NK-92 (cell line): ENCODE data around the gene UTS2B.
"Not testable (repeated sequence)": the region's sequence is repeated elsewhere in the genome, so short reads cannot be mapped to it uniquely, and the experiment has no call there.

Source experiments
- DNase-seq: peaks from one replicate; lab custom pipeline; 2025; ENCODE audit not compliant: unreplicated experiment; lab: John Stamatoyannopoulos, UW

Gene UTS2B

DNA sequence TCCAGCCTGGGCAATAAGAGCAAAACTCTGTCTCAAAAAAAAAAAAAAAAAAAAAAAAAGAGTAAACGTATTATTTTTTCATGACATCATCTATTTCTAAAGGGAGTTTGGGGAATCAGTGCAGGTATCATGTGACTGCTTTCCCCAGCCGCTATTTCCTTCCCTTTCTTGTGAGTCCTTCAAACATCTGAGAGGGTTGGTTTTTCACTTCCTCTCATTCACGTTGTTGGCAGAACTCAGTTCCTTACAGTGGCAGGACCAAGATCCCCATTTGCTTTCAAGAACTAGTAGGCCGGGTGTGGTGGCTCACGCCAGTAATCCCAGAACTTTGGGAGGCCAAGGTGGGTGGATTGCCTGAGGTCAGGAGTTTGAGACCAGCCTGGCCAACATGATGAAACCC lies 84.3 kb downstream of the UTS2B start:
- DNase-seq: not testable (repeated sequence)

- no peak for DNase-seq
These were observed 86.0 kb downstream of the UTS2B start for GRCh38 chr3:191244242-191244867.

- DNase-seq: no peak
These were observed 89.8 kb downstream of the UTS2B start for GRCh38 chr3:191240486-191240885.

DNA sequence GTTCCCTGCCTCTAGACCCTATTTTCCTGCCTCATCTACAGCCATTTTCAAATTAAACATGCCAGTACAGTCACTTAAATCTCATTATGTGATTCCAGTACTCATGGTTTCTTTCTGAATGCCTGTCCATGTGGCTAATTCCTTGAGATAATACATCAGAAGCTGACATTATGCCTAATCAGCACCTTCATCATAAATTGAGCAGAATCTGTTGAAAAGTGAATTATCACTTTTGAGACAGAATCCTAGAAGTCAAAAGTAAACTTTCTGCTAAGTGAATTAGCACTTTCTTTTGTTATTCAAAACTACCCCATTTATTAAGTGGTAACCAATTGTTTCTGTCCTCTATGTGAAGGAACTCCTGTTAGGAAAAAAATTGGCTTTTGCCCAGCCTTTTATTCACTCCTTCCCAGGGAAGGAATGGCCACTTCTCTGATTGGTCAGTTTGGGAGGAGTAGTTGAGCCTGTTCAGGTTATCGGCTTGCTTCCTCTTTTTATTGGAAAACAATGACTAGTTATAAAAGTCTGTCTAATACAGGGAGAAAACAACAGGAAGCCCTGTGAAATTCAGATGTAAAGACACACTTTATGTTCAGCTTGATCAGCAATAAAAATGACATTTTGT lies 90.8 kb downstream of the UTS2B start:
- DNase-seq: no peak

- no peak for DNase-seq
These were observed 92.0 kb downstream of the UTS2B start for GRCh38 chr3:191238321-191238817.

DNA sequence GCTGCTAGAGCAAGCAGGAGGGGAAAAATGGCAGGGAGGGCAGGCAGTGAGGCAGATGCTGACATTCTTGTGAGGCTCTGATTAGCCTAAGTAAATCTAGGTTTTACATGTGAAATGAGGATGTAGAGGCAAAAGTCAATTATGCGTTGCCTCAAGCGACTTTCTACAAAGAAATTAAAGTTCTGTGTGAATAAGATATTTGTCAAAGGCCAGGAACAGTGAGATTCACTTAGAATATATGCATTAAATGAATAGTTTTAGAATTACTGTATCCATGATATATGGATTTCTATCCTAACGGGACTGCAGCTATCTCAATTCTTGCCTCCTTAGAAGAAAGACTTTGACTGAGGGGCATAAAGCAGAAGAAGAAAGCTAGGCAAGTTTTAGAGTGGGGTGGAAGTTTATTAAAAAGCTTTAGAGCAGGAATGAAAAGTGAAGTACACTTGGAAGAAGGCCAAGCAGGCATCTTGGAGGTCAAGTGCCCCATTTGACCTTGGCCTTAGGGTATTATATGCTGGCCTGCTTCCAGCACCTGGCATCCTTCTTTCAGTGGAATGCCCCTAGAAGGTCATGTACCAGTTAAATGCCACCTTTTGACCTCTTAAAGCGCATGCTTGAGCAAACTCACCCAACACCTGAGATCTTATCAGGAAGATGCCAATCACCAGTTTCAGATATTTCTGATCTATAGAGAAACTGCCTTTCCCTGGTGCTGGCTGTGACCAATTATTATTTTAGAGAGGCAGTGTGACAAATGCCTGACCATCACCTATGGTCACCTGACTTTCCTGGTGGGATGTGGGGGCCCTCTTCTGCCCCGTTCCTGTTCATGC lies 93.1 kb downstream of the UTS2B start:
- no peak for DNase-seq

DNA sequence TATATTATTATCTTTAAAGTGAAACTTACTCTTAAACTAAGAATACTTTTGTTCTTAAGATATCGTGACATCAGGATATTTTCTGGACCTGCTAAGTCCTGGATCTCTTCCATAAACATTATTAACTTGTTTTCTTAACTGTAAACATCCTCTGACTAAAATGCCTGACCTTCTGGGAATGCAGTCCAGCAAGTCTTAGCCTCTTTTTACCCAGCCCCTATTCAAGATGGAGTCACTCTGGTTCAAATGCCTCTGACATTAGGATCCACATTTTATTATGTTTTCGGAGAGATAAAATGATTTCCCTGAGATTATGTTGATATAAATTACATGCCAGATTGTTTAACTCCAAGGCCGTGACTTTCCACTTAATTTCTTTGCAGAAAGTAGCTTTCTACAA lies 93.7 kb downstream of the UTS2B start:
- no peak for DNase-seq

- DNase-seq: no peak
These were observed 94.7 kb downstream of the UTS2B start for GRCh38 chr3:191235331-191236314.

GRCh38 chr3:191234216-191234615 lies 96.1 kb downstream of the UTS2B start:
- DNase-seq: no peak

DNA sequence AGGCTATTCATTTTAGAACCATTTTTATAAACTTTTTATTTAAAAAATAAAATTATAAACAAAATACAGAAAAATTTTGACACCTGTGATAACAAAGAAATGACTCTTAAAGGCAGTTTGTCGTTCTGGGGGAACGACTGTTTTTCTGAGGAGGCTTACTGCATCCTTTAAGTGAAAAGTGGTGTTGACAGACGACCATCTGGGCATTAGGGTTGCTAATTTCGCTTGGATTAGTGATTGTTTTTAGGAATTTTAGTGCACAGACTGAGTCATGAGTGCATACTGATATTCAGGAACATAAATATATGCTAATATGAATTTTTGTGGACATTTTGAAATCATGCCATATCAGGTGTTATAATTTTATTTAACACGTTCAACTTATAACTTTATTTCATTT lies 102.8 kb downstream of the UTS2B start:
- DNase-seq: no peak

- no peak for DNase-seq
These were observed 108.7 kb downstream of the UTS2B start for GRCh38 chr3:191221638-191222037.

DNA sequence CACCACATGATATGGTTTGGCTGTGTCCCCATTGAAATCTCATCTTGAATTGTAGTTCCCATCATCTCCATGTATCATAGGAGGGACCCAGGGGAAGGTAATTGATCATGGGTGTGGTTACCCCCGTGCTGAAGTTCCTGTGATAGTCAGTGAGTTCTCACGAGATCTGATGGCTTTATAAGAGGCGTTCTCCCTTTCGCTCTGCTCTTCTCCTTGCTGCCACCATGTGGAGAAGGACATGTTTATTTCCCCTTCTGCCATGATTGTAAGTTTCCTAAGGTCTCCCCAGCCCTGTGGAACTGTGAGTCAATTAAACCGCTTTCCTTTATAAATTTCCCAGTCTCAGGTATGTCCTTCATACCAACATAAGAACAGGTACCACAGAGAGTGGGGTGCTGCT lies 109.4 kb downstream of the UTS2B start:
- no peak for DNase-seq

GRCh38 chr3:191217301-191217700 lies 113.0 kb downstream of the UTS2B start:
- no peak for DNase-seq
